HTERT RPE-1 (cell line): ENCODE measurements around the gene ANKAR.
"Not testable (repeated sequence)": the region's sequence is repeated elsewhere in the genome, so short reads cannot be mapped to it uniquely, and the experiment has no call there.

Source experiments
- in situ Hi-C: fragments of 300-500 bp; cut with MboI; formaldehyde crosslinking; loops from 4 replicates; pipeline ENCODE4 v1.14.3; 2020; ENCODE audit warnings: low sequenced_read_pairs

The ANKAR gene

GRCh38 chr2:189700681-189701080, 26.2 kb downstream of the ANKAR start:
- in situ Hi-C loops = no loop called here

GRCh38 chr2:189702071-189702470, 27.6 kb downstream of the ANKAR start:
- in situ Hi-C loops = no loop called here

GRCh38 chr2:189709501-189710221, 35.2 kb downstream of the ANKAR start:
- in situ Hi-C loops = no loop called here

- in situ Hi-C loops = not testable (repeated sequence)
Measured at GRCh38 chr2:189717593-189717992, 43.1 kb downstream of the ANKAR start.

DNA sequence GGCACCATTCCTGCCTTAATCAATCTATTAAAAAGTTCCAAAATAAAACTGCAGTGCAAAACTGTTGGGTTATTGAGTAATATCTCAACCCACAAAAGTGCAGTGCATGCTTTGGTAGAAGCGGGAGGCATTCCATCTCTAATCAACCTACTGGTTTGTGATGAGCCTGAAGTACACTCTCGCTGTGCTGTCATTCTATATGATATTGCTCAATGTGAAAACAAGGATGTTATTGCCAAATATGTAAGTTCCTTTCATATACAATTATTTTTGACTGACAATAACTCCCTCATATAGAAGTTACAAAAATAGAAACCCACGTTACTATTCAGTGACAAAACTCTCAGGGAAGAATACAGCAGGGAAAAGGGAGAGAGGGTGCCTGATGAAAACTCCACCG, 45.1 kb downstream of the ANKAR start:
- in situ Hi-C loops = no loop called here

GRCh38 chr2:189723192-189723591, 48.7 kb downstream of the ANKAR start:
- in situ Hi-C loops = no loop called here
